ENCODE results near the gene TARS1. TPM values are rescaled to one million over a fixed set of nuclear protein-coding genes. Genes with fewer than 3 reads are reported as not detected.
"Not testable (repeated sequence)": the region's sequence is repeated elsewhere in the genome, so short reads cannot be mapped to it uniquely, and the experiment has no call there.

TARS1 gene
- total RNA-seq, 1 donor from 2014 or later: 254 TPM

DNA sequence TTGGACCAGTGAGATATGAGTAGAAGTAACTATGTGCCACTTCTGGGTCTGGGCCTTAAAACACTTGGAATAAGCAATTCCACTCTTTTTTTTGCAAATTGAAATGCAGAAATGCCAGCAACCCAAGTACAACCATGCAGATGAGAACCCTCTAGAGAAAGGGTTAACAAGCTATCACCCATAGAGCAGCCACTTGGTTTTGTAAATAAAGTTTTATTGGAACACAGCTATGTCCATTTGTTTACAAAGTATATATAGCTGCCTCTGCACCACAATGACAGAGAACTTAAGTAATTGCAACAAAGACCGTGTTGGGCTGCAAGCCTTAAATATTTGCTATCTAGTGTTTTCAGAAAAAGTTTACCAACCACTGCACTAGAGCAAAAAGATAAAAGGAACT lies 9.8 kb upstream of the TARS1 start:
- H3K9me3 Mint-ChIP-seq (ENCODE audit: low read depth): peaks cover 15% of the 10 kb centered on the region
- H3K4me1 Mint-ChIP-seq (ENCODE audit: low read depth): peaks cover 3% of the 10 kb centered on the region
- H3K27me3 Mint-ChIP-seq (ENCODE audit: low read depth): no peaks in the 10 kb centered on the region
- no peak overlapping the region for H3K27ac Mint-ChIP-seq (ENCODE audit: unreplicated experiment)
- DNase-seq (ENCODE audit: low spot score): no peak
- TF ChIP-seq, protein P1, sequence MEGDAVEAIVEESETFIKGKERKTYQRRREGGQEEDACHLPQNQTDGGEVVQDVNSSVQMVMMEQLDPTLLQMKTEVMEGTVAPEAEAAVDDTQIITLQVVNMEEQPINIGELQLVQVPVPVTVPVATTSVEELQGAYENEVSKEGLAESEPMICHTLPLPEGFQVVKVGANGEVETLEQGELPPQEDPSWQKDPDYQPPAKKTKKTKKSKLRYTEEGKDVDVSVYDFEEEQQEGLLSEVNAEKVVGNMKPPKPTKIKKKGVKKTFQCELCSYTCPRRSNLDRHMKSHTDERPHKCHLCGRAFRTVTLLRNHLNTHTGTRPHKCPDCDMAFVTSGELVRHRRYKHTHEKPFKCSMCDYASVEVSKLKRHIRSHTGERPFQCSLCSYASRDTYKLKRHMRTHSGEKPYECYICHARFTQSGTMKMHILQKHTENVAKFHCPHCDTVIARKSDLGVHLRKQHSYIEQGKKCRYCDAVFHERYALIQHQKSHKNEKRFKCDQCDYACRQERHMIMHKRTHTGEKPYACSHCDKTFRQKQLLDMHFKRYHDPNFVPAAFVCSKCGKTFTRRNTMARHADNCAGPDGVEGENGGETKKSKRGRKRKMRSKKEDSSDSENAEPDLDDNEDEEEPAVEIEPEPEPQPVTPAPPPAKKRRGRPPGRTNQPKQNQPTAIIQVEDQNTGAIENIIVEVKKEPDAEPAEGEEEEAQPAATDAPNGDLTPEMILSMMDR (IDR thresholded peaks at IDR 0.05): no peak
- H3K4me3 Mint-ChIP-seq (ENCODE audit: unreplicated experiment): no peak overlapping the region
- no peaks in the 10 kb centered on the region for H3K36me3 Mint-ChIP-seq (ENCODE audit: low read depth)

DNA sequence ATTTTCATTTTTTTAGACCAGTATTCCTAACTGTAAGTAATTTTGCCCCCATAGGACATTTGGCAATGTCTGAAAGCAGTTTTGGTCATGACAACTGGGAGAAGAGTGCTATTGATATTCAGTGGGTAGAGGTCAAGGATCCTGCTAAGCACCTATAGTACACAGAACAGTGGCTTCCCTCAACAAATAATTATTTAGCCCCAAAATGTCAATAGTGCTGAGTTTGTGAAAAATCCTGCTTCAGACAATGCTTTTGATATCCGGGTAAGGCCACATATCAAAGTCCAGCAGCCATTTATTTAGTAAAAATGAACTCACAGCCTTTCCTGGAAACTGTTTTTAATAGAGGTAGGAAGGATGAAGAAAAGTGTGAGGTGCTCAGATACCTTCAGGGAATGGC lies 8.1 kb upstream of the TARS1 start:
- H3K4me1 Mint-ChIP-seq (ENCODE audit: low read depth): peaks cover 3% of the 10 kb centered on the region
- H3K4me3 Mint-ChIP-seq (ENCODE audit: unreplicated experiment): no peak overlapping the region
- DNase-seq (ENCODE audit: low spot score): no peak
- H3K27ac Mint-ChIP-seq (ENCODE audit: unreplicated experiment): no peak overlapping the region
- H3K36me3 Mint-ChIP-seq (ENCODE audit: low read depth): no peaks in the 10 kb centered on the region
- H3K9me3 Mint-ChIP-seq (ENCODE audit: low read depth): peaks cover 10% of the 10 kb centered on the region
- TF ChIP-seq, protein P1 (IDR thresholded peaks at IDR 0.05): no peak
- H3K27me3 Mint-ChIP-seq (ENCODE audit: low read depth): no peaks in the 10 kb centered on the region

DNA sequence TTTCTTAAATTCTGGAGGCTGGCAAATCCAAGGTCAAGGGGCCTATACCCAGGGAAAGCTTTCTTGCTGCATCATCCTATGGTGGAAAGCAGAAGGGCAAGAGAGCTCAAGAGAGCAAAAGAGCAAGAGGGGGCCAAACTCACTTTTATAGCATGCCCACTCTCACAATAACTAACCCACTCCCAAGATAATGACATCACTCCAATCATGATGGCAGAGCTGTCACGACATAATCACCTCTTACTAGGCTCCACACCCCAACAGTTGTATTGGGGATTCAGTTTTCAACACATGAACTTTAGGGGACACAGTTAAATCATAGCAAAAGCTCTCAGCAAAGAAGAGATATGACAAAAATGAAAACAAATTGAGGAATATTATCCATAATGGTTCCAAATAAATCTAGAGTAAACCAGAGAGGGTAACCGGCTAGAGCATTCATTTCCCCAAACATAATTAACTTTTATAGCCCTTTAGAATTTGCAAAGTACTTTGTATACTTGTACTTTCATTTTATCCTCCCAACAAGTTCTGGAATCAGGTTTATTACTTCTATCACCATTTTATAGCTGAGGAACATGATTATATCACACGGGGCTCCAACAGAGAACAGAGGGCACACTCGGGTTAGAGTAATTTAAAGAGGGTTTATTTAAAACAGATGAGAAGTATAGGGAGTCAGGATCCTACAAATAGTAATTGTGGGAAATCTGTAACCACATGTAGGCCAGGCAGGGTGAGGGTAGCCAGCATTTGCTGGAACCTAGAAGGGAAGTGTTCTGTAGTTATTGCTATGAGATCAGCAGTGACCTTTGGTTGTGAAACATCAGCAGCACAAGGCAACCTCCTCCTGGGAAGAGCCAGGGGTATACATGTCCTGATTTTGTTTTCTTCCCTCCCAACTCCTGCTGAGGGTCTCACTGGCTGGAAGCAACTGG lies 7.2 kb upstream of the TARS1 start:
- Mint-ChIP-seq H3K4me3 (ENCODE audit: unreplicated experiment) (no peak overlapping the region), H3K27ac (ENCODE audit: unreplicated experiment) (no peak overlapping the region), H3K9me3 (ENCODE audit: low read depth) (peaks cover 8% of the 10 kb centered on the region), H3K4me1 (ENCODE audit: low read depth) (peaks cover 3% of the 10 kb centered on the region), H3K36me3 (ENCODE audit: low read depth) (no peaks in the 10 kb centered on the region), H3K27me3 (ENCODE audit: low read depth) (no peaks in the 10 kb centered on the region)
- TF ChIP-seq, protein P1 (IDR thresholded peaks at IDR 0.05): no peak
- DNase-seq (ENCODE audit: low spot score): no peak

DNA sequence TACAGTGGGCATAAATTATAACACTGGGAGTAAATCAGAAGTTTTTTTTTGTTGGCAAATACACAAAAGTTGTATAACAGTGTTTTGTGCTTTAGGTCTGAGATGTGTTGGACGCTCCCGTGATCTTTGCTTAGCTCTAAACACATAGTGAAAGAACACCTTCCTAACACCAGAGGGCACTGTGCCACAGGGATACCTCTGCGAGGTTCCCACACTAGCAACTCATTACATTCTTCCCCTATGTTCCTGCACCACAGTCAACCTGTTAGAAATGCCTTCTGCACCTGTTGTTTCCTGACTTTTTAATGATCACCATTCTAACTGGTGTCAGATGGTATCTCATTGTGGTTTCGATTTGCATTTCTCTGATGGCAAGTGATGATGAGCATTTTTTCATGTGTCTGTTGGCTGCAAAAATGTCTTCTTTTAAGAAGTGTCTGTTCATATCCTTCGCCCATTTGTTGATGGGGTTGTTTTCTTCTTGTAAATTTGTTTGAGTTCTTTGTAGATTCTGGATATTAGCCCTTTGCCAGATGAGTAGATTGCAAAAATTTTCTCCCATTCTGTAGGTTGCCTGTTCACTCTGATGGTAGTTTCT lies 4.8 kb upstream of the TARS1 start:
- H3K4me1 Mint-ChIP-seq (ENCODE audit: low read depth); H3K27me3 Mint-ChIP-seq (ENCODE audit: low read depth); H3K27ac Mint-ChIP-seq (ENCODE audit: unreplicated experiment); H3K9me3 Mint-ChIP-seq (ENCODE audit: low read depth); DNase-seq (ENCODE audit: low spot score); H3K4me3 Mint-ChIP-seq (ENCODE audit: unreplicated experiment); H3K36me3 Mint-ChIP-seq (ENCODE audit: low read depth): not testable (repeated sequence)
- TF ChIP-seq, protein P1 (IDR thresholded peaks at IDR 0.05): peak; percentile 92

DNA sequence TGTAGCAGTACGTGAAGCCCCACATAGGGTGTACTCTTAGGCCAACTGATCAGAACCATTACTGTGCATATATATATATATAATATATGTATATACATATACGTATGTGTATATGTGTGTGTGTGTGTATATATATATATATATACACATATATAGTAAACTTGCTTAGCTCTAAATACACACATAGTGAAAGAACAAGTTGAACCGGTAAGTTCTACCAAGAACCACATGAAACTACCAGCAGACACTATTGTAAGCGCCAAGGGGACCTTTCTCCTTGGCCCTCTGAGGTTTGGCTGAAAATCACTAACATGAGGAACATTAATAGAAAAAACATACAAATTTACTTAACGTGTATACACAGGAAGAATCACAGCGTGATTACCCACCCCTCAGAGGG lies 1.8 kb upstream of the TARS1 start:
- Mint-ChIP-seq H3K9me3 (ENCODE audit: low read depth) (no peaks in the 10 kb centered on the region), H3K36me3 (ENCODE audit: low read depth) (no peaks in the 10 kb centered on the region), H3K27me3 (ENCODE audit: low read depth) (no peaks in the 10 kb centered on the region), H3K27ac (ENCODE audit: unreplicated experiment) (no peak overlapping the region), H3K4me3 (ENCODE audit: unreplicated experiment) (no peak overlapping the region), H3K4me1 (ENCODE audit: low read depth) (peaks cover 17% of the 10 kb centered on the region)
- no peak for DNase-seq (ENCODE audit: low spot score)
- TF ChIP-seq, protein P1 (IDR thresholded peaks at IDR 0.05): no peak

Data from chondrocyte (in vitro differentiated cells).